HEK293 (cell line): ENCODE data around the gene OR4C13.
"Not testable (repeated sequence)": the region's sequence is repeated elsewhere in the genome, so short reads cannot be mapped to it uniquely, and the experiment has no call there.

Experiments
- CTCF ChIA-PET: fragments of 350-600 bp; formaldehyde crosslinking; extraction: SDS; loops from one replicate; lab custom pipeline; 2021; ENCODE audit warnings: antibody characterized with exemption; lab: Yijun Ruan, JAX
- POLR2A ChIA-PET: fragments of 300-600 bp; formaldehyde crosslinking; extraction: SDS; loops from one replicate; lab custom pipeline; 2020; ENCODE audit warnings: antibody characterized with exemption, inconsistent platforms; lab: Yijun Ruan, JAX
- H3K27ac ChIP-seq: fragments of 200-500 bp; sonication (Bioruptor generic); 2 replicates; pipeline ENCODE4 v1.5.1; 2014; ENCODE audit warnings: low read depth, low read length, control low read depth, inconsistent platforms; ENCODE audit errors: extremely low read depth
- H3K36me3 ChIP-seq, 2 experiments: fragments of 200-500 bp in 1 of 2; sonication (Bioruptor generic) in 1 of 2; 1 replicate in 1 of 2; 2 replicates in 1 of 2; pipeline ENCODE4 v1.5.1; 2014 to 2017; ENCODE audit warnings: inconsistent platforms in 2 of 2, low read length in 2 of 2; ENCODE audit not compliant: control insufficient read depth in 2 of 2, insufficient read depth in 1 of 2
- H3K4me1 ChIP-seq: fragments of 200-500 bp; sonication (Bioruptor generic); 2 replicates; pipeline ENCODE4 v1.5.1; 2014; ENCODE audit warnings: mild to moderate bottlenecking, low read length, inconsistent platforms; ENCODE audit not compliant: control insufficient read depth, insufficient read depth
- H3K4me3 ChIP-seq: 2 replicates; pipeline ENCODE4 v1.5.1; 2011; ENCODE audit warnings: low read depth, mild to moderate bottlenecking, control low read depth, low read length, moderate library complexity
- H3K9me3 ChIP-seq: fragments of 200-500 bp; sonication (Bioruptor generic); 2 replicates; pipeline ENCODE4 v1.5.1; 2014; ENCODE audit warnings: low read depth, low read length, inconsistent platforms; ENCODE audit not compliant: control insufficient read depth, insufficient read depth
- MZF1 ChIP-seq: fragments of 450-650 bp; formaldehyde crosslinking; IDR thresholded peaks from 2 replicates; pipeline ENCODE4 v1.5.1; 2017; ENCODE audit warnings: missing biosample characterization, missing genetic modification characterization, borderline replicate concordance
- ZBTB8A ChIP-seq: fragments of 450-650 bp; formaldehyde crosslinking; IDR thresholded peaks from 2 replicates; pipeline ENCODE4 v1.5.1; 2016; ENCODE audit warnings: missing biosample characterization, missing genetic modification characterization
- ZFP37 ChIP-seq: fragments of 450-650 bp; formaldehyde crosslinking; IDR thresholded peaks from 2 replicates; pipeline ENCODE4 v1.5.1; 2016; ENCODE audit warnings: missing biosample characterization, missing genetic modification characterization
- ZNF140 ChIP-seq: fragments of 450-650 bp; formaldehyde crosslinking; IDR thresholded peaks from 2 replicates; pipeline ENCODE4 v1.5.1; 2016; ENCODE audit warnings: missing biosample characterization, missing genetic modification characterization
- ZNF146 ChIP-seq: fragments of 450-650 bp; formaldehyde crosslinking; IDR thresholded peaks from 2 replicates; pipeline ENCODE4 v1.5.1; 2016; ENCODE audit warnings: missing biosample characterization, missing genetic modification characterization
- ZNF394 ChIP-seq: fragments of 450-650 bp; formaldehyde crosslinking; IDR thresholded peaks from 2 replicates; pipeline ENCODE4 v1.5.1; 2016; ENCODE audit warnings: missing biosample characterization, missing genetic modification characterization, mild to moderate bottlenecking, moderate library complexity, borderline replicate concordance
- ZNF426 ChIP-seq: fragments of 450-650 bp; formaldehyde crosslinking; IDR thresholded peaks from 2 replicates; pipeline ENCODE4 v1.5.1; 2017; ENCODE audit warnings: missing biosample characterization, missing genetic modification characterization, mild to moderate bottlenecking, inconsistent platforms, moderate library complexity
- ZNF433 ChIP-seq: fragments of 450-650 bp; formaldehyde crosslinking; IDR thresholded peaks from 2 replicates; pipeline ENCODE4 v1.5.1; 2016; ENCODE audit warnings: missing biosample characterization, missing genetic modification characterization, low read depth
- ZNF501 ChIP-seq: fragments of 450-650 bp; formaldehyde crosslinking; IDR thresholded peaks from 2 replicates; pipeline ENCODE4 v1.5.1; 2016; ENCODE audit warnings: missing biosample characterization, missing genetic modification characterization
- ZNF510 ChIP-seq: fragments of 450-650 bp; formaldehyde crosslinking; IDR thresholded peaks from 2 replicates; pipeline ENCODE4 v1.5.1; 2018; ENCODE audit warnings: mild to moderate bottlenecking, missing genetic modification characterization, missing biosample characterization; ENCODE audit not compliant: insufficient replicate concordance
- ZNF555 ChIP-seq: fragments of 450-650 bp; formaldehyde crosslinking; conservative IDR thresholded peaks from 2 replicates; pipeline ENCODE4 v1.5.1; 2017; ENCODE audit warnings: missing biosample characterization, mild to moderate bottlenecking, missing genetic modification characterization, inconsistent platforms
- ZNF560 ChIP-seq: fragments of 450-650 bp; formaldehyde crosslinking; IDR thresholded peaks from 2 replicates; pipeline ENCODE4 v1.5.1; 2017; ENCODE audit warnings: missing biosample characterization, missing genetic modification characterization, borderline replicate concordance
- ZNF623 ChIP-seq: fragments of 450-650 bp; formaldehyde crosslinking; IDR thresholded peaks from 2 replicates; pipeline ENCODE4 v1.5.1; 2016; ENCODE audit warnings: missing biosample characterization, missing genetic modification characterization
- ZNF654 ChIP-seq: fragments of 450-650 bp; formaldehyde crosslinking; IDR thresholded peaks from 2 replicates; pipeline ENCODE4 v1.5.1; 2016; ENCODE audit warnings: low read depth, missing biosample characterization, missing genetic modification characterization
- ZXDB ChIP-seq: fragments of 450-650 bp; formaldehyde crosslinking; IDR thresholded peaks from 2 replicates; pipeline ENCODE4 v1.5.1; 2016; ENCODE audit warnings: missing biosample characterization, missing genetic modification characterization
- TF ChIP-seq, protein P1 (sequence below): fragments of 450-650 bp; formaldehyde crosslinking; IDR thresholded peaks from 2 replicates; pipeline ENCODE4 v1.5.1; 2016; ENCODE audit warnings: missing biosample characterization, missing genetic modification characterization
- TF ChIP-seq, protein P2 (sequence below): fragments of 450-650 bp; formaldehyde crosslinking; conservative IDR thresholded peaks from 2 replicates; pipeline ENCODE4 v1.5.1; 2016; ENCODE audit warnings: low read depth, missing biosample characterization, missing genetic modification characterization
- TF ChIP-seq, protein P3 (sequence below): fragments of 450-650 bp; formaldehyde crosslinking; conservative IDR thresholded peaks from 2 replicates; pipeline ENCODE4 v1.5.1; 2016; ENCODE audit warnings: low read depth, missing biosample characterization, missing genetic modification characterization

The OR4C13 gene

DNA sequence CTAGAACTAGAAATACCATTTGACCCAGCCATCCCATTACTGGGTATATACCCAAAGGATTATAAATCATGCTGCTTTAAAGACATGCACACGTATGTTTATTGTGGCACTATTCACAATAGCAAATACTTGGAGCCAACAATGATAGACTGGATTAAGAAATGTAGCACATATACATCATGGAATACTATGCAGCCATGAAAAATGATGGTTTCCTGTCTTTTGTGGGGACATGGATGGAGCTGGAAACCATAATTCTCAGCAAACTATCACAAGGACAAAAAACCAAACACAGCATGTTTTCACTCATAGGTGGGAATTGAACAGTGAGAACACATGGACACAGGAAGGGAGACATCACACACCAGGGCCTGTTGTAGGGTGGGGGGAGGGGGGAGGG lies 3.5 kb upstream of the OR4C13 start:
- POLR2A ChIA-PET = not testable (repeated sequence)
- CTCF ChIA-PET = interaction anchor here (0.6 kb wide), 1 partner anchor 76 kb away, joined by 3 read pairs; no protein-coding TSS in a partner anchor

DNA sequence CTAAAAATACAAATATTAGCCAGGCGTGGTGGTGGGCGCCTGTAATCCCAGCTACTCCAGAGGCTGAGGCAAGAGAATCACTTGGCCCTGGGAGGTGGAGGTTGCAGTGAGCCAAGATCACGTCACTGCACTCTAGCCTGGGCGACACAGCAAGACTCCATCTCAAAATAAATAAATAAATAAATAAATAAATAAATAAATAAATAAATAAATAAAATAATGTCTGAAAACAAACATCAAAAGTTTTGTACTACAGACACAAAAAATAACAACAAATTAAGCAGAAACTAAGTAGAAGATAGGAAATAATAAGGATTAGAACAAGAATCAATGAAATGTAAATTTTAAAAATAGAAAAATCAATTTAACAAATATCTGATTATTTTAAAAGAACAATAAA lies 21.2 kb downstream of the OR4C13 start:
- H3K36me3 ChIP-seq, H3K4me1 ChIP-seq, H3K27ac ChIP-seq, CTCF ChIA-PET, H3K9me3 ChIP-seq, POLR2A ChIA-PET, H3K4me3 ChIP-seq: not testable (repeated sequence)
- TF ChIP-seq, protein P1, sequence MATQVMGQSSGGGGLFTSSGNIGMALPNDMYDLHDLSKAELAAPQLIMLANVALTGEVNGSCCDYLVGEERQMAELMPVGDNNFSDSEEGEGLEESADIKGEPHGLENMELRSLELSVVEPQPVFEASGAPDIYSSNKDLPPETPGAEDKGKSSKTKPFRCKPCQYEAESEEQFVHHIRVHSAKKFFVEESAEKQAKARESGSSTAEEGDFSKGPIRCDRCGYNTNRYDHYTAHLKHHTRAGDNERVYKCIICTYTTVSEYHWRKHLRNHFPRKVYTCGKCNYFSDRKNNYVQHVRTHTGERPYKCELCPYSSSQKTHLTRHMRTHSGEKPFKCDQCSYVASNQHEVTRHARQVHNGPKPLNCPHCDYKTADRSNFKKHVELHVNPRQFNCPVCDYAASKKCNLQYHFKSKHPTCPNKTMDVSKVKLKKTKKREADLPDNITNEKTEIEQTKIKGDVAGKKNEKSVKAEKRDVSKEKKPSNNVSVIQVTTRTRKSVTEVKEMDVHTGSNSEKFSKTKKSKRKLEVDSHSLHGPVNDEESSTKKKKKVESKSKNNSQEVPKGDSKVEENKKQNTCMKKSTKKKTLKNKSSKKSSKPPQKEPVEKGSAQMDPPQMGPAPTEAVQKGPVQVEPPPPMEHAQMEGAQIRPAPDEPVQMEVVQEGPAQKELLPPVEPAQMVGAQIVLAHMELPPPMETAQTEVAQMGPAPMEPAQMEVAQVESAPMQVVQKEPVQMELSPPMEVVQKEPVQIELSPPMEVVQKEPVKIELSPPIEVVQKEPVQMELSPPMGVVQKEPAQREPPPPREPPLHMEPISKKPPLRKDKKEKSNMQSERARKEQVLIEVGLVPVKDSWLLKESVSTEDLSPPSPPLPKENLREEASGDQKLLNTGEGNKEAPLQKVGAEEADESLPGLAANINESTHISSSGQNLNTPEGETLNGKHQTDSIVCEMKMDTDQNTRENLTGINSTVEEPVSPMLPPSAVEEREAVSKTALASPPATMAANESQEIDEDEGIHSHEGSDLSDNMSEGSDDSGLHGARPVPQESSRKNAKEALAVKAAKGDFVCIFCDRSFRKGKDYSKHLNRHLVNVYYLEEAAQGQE (tag by site-specific recombination) = peak; percentile 55; the same call in 1 of the 2 replicates
- TF ChIP-seq ZNF501 = 0 out of 2 replicates have a peak, but pooled peaks have one; percentile 34
- TF ChIP-seq ZNF394 = peak; percentile 87
- TF ChIP-seq MZF1 = peak; percentile 39; the same call in 1 of the 2 replicates
- peak; percentile 76 for TF ChIP-seq ZNF426 (tag by site-specific recombination)
- 0 out of 2 replicates have a peak, but pooled peaks have one; percentile 27 for TF ChIP-seq ZXDB (tag by site-specific recombination)
- TF ChIP-seq ZNF433 = peak; percentile 66; the same call in 1 of the 2 replicates
- TF ChIP-seq ZNF140 (tag by site-specific recombination) = peak; percentile 76; the same call in 1 of the 2 replicates
- TF ChIP-seq ZNF654 (tag by site-specific recombination) = peak; percentile 19
- peak; percentile 62 for TF ChIP-seq ZNF510 (tag by site-specific recombination)
- TF ChIP-seq, protein P2, sequence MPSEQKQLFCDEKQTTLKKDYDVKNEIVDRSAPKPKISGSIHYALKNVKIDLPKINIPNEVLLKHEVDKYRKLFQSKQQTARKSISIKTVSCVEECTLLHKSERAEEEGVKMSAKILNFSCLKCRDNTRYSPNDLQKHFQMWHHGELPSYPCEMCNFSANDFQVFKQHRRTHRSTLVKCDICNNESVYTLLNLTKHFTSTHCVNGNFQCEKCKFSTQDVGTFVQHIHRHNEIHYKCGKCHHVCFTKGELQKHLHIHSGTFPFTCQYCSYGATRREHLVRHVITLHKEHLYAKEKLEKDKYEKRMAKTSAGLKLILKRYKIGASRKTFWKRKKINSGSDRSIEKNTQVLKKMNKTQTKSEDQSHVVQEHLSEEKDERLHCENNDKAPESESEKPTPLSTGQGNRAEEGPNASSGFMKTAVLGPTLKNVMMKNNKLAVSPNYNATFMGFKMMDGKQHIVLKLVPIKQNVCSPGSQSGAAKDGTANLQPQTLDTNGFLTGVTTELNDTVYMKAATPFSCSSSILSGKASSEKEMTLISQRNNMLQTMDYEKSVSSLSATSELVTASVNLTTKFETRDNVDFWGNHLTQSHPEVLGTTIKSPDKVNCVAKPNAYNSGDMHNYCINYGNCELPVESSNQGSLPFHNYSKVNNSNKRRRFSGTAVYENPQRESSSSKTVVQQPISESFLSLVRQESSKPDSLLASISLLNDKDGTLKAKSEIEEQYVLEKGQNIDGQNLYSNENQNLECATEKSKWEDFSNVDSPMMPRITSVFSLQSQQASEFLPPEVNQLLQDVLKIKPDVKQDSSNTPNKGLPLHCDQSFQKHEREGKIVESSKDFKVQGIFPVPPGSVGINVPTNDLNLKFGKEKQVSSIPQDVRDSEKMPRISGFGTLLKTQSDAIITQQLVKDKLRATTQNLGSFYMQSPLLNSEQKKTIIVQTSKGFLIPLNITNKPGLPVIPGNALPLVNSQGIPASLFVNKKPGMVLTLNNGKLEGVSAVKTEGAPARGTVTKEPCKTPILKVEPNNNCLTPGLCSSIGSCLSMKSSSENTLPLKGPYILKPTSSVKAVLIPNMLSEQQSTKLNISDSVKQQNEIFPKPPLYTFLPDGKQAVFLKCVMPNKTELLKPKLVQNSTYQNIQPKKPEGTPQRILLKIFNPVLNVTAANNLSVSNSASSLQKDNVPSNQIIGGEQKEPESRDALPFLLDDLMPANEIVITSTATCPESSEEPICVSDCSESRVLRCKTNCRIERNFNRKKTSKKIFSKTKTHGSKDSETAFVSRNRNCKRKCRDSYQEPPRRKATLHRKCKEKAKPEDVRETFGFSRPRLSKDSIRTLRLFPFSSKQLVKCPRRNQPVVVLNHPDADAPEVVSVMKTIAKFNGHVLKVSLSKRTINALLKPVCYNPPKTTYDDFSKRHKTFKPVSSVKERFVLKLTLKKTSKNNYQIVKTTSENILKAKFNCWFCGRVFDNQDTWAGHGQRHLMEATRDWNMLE (tag by site-specific recombination) = peak; percentile 82; the same call in 1 of the 2 replicates
- TF ChIP-seq ZBTB8A = peak; percentile 65
- 0 out of 2 replicates have a peak, but pooled peaks have one; percentile 30 for TF ChIP-seq ZFP37
- TF ChIP-seq ZNF560 (tag by site-specific recombination) = 0 out of 2 replicates have a peak, but pooled peaks have one; percentile 36
- TF ChIP-seq, protein P3, sequence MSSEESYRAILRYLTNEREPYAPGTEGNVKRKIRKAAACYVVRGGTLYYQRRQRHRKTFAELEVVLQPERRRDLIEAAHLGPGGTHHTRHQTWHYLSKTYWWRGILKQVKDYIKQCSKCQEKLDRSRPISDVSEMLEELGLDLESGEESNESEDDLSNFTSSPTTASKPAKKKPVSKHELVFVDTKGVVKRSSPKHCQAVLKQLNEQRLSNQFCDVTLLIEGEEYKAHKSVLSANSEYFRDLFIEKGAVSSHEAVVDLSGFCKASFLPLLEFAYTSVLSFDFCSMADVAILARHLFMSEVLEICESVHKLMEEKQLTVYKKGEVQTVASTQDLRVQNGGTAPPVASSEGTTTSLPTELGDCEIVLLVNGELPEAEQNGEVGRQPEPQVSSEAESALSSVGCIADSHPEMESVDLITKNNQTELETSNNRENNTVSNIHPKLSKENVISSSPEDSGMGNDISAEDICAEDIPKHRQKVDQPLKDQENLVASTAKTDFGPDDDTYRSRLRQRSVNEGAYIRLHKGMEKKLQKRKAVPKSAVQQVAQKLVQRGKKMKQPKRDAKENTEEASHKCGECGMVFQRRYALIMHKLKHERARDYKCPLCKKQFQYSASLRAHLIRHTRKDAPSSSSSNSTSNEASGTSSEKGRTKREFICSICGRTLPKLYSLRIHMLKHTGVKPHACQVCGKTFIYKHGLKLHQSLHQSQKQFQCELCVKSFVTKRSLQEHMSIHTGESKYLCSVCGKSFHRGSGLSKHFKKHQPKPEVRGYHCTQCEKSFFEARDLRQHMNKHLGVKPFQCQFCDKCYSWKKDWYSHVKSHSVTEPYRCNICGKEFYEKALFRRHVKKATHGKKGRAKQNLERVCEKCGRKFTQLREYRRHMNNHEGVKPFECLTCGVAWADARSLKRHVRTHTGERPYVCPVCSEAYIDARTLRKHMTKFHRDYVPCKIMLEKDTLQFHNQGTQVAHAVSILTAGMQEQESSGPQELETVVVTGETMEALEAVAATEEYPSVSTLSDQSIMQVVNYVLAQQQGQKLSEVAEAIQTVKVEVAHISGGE (tag by site-specific recombination) = peak; percentile 69
- peak; percentile 62 for TF ChIP-seq ZNF623
- TF ChIP-seq ZNF555 (tag by site-specific recombination) = peak; percentile 90

More for the DNA sequence above, 3.5 kb upstream of the OR4C13 start:
- H3K4me3 ChIP-seq, H3K9me3 ChIP-seq, H3K36me3 ChIP-seq, H3K27ac ChIP-seq, H3K4me1 ChIP-seq: not testable (repeated sequence)
- TF ChIP-seq ZNF146 (tag by site-specific recombination) = peak; percentile 61

DNA sequence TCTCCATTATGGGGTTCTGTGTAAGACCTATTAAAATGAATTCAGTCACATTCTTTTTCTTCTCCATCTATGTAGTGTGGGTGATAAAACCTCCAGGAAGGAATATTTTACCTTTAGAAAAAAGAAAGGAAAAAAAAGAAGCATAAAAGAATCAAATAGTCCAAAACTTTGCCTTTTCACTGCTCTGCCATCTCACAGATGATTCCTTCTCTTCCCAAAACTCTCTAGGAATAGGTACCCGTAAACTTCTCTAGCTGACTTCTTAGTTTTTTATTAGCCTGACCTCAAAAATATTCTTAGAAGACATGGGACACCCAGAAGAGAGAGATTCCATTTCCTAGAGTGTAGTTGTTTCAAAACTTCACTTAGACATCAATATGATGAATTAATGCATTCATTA lies 30.2 kb downstream of the OR4C13 start, which contains the start of gene OR4C12:
Gene OR4C12 (minus strand): TSS at position 101 of the 400 bp plus-strand sequence. CDS start 34 bp downstream, at position 67.
- POLR2A ChIA-PET, CTCF ChIA-PET, H3K4me1 ChIP-seq, H3K4me3 ChIP-seq, H3K9me3 ChIP-seq, H3K36me3 ChIP-seq, H3K27ac ChIP-seq: not testable (repeated sequence)
